KMS-11 (cell line): Measurements from ENCODE around the gene TMEM131.

Experiments used
- H2AFZ ChIP-seq: fragments of 200-600 bp; sonication (generic); 2 replicates; pipeline ENCODE4 v1.6.1; 2016; ENCODE audit warnings: antibody characterized with exemption, mixed run types, low read depth
- H3K27ac ChIP-seq: fragments of 200-600 bp; sonication (generic); 2 replicates; pipeline ENCODE4 v1.6.1; 2016; ENCODE audit warnings: mild to moderate bottlenecking, mixed run types
- H3K27me3 ChIP-seq: fragments of 200-600 bp; sonication (generic); 2 replicates; pipeline ENCODE4 v1.6.1; 2017; ENCODE audit warnings: mild to moderate bottlenecking, low read depth, mixed run types, moderate library complexity; ENCODE audit not compliant: insufficient read depth
- H3K36me3 ChIP-seq: fragments of 200-600 bp; sonication (generic); 2 replicates; pipeline ENCODE4 v1.6.1; 2017; ENCODE audit warnings: mild to moderate bottlenecking, mixed run types; ENCODE audit not compliant: insufficient read depth
- H3K4me1 ChIP-seq: fragments of 200-600 bp; sonication (generic); 2 replicates; pipeline ENCODE4 v1.6.1; 2016; ENCODE audit warnings: mild to moderate bottlenecking, low read depth, mixed run types; ENCODE audit not compliant: poor library complexity, severe bottlenecking
- H3K4me2 ChIP-seq: fragments of 200-600 bp; sonication (generic); 2 replicates; pipeline ENCODE4 v1.7.0; 2016; ENCODE audit warnings: mild to moderate bottlenecking, mixed run types
- H3K4me3 ChIP-seq: fragments of 200-600 bp; sonication (generic); IDR thresholded peaks from 2 replicates; pipeline ENCODE4 v1.6.1; 2017; ENCODE audit warnings: low read depth, low read length, mixed read lengths; ENCODE audit not compliant: insufficient read depth
- H3K79me2 ChIP-seq: fragments of 200-600 bp; sonication (generic); 2 replicates; pipeline ENCODE4 v1.6.1; 2016; ENCODE audit warnings: low read depth, mixed run types; ENCODE audit not compliant: insufficient read depth
- H3K9ac ChIP-seq: fragments of 200-600 bp; sonication (generic); 2 replicates; pipeline ENCODE4 v1.6.1; 2016; ENCODE audit warnings: mild to moderate bottlenecking, mixed run types
- H4K20me1 ChIP-seq: fragments of 200-600 bp; sonication (generic); 2 replicates; pipeline ENCODE4 v1.6.1; 2016; ENCODE audit warnings: mild to moderate bottlenecking, mixed run types; ENCODE audit not compliant: insufficient read depth
- CTCF ChIP-seq: fragments of 200-600 bp; sonication (generic); conservative IDR thresholded peaks from 2 replicates; pipeline ENCODE4 v1.6.1; 2017; ENCODE audit warnings: low read depth, mild to moderate bottlenecking, antibody characterized with exemption, low read length, moderate library complexity, mixed read lengths

The TMEM131 gene

DNA sequence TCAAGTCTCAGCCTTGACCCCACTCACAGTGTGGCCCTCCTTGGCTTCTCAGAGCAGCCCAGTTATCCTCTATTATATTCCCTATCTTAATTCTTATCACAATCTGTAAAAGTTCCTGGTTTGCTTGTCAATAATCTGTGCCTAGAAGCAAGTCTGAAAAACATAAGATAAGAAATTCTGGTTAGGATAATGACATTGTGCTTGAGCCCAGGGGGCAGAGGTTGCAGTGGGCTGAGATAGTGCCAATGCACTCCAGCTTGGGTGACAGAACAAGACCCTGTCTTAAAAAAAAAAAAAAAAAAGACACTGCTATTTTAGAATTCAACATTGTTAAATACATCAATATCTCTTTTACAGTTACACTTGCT is 63.9 kb downstream of the TMEM131 start:
- Histone ChIP-seq H4K20me1 (peaks cover 11% of the 10 kb centered on the region; the same call in 1 of the 2 replicates), H3K79me2 (peaks cover 29% of the 10 kb centered on the region; the same call in 1 of the 2 replicates), H3K4me1 (peaks cover 49% of the 10 kb centered on the region), H3K9ac (no peak overlapping the region), H3K36me3 (no peaks in the 10 kb centered on the region), H3K27me3 (no peaks in the 10 kb centered on the region), H3K4me2 (no peak overlapping the region), H2AFZ (no peak overlapping the region), H3K4me3 (no peak overlapping the region), H3K27ac (no peak overlapping the region)
- TF ChIP-seq CTCF, result no peak

GRCh38 chr2:97931118-97931857 is 64.5 kb downstream of the TMEM131 start:
- H4K20me1 ChIP-seq, result peaks cover 5% of the 10 kb centered on the region; the same call in 1 of the 2 replicates
- H3K27me3 ChIP-seq, result no peaks in the 10 kb centered on the region
- peaks cover 24% of the 10 kb centered on the region; the same call in 1 of the 2 replicates for H3K79me2 ChIP-seq
- H3K4me2 ChIP-seq, result no peak overlapping the region
- no peak overlapping the region for H3K4me3 ChIP-seq
- H3K4me1 ChIP-seq, result peaks cover 43% of the 10 kb centered on the region
- H3K9ac ChIP-seq, result no peak overlapping the region
- no peaks in the 10 kb centered on the region for H3K36me3 ChIP-seq
- H3K27ac ChIP-seq, result no peak overlapping the region
- no peak overlapping the region for H2AFZ ChIP-seq
- no peak for TF ChIP-seq CTCF

- no peak overlapping the region for H3K27ac ChIP-seq
- TF ChIP-seq CTCF, result no peak
- H3K27me3 ChIP-seq, result no peaks in the 10 kb centered on the region
- H3K4me2 ChIP-seq, result no peak overlapping the region
- no peaks in the 10 kb centered on the region for H3K36me3 ChIP-seq
- H4K20me1 ChIP-seq, result no peaks in the 10 kb centered on the region
- peaks cover 16% of the 10 kb centered on the region for H3K4me1 ChIP-seq
- no peak overlapping the region for H3K4me3 ChIP-seq
- H2AFZ ChIP-seq, result no peak overlapping the region
- peaks cover 10% of the 10 kb centered on the region; the same call in 1 of the 2 replicates for H3K79me2 ChIP-seq
- H3K9ac ChIP-seq, result no peak overlapping the region
Measured at GRCh38 chr2:97928591-97928990, 67.2 kb downstream of the TMEM131 start.

GRCh38 chr2:97926946-97927345 is 68.8 kb downstream of the TMEM131 start:
- no peak overlapping the region for H3K27ac ChIP-seq

More at GRCh38 chr2:97926946-97927345, 68.8 kb downstream of the TMEM131 start:
- Histone ChIP-seq H3K27me3 (no peaks in the 10 kb centered on the region), H2AFZ (no peak overlapping the region), H4K20me1 (no peaks in the 10 kb centered on the region), H3K36me3 (no peaks in the 10 kb centered on the region), H3K9ac (no peak overlapping the region), H3K4me3 (no peak overlapping the region), H3K4me1 (peaks cover 4% of the 10 kb centered on the region), H3K4me2 (no peak overlapping the region), H3K79me2 (no peaks in the 10 kb centered on the region; the same call in 1 of the 2 replicates)
- TF ChIP-seq CTCF, result no peak
